Lung (tissue), 12 donors: ENCODE results near the gene CDK5RAP2. TPM values are rescaled to one million over a fixed set of nuclear protein-coding genes. Genes with fewer than 3 reads are reported as not detected.

Experiments used
- ATAC-seq: fragments of 200-7000 bp; cut with Tn5 transposase; one replicate; pipeline ENCODE4 v1.9.1; 2020; ENCODE audit warnings: moderate number of reproducible peaks; ENCODE audit not compliant: insufficient read depth, low FRiP score
- DNase-seq, 3 donors: peaks; one replicate each; pipeline ENCODE4 v3.0.0-alpha.2; 2013 to 2017
- H3K27ac ChIP-seq, 2 donors: one replicate each; pipeline ENCODE4 v1.5.1; 2013; ENCODE audit warnings: mild to moderate bottlenecking in 2 of 2, moderate library complexity in 2 of 2, control low read depth in 1 of 2, inconsistent platforms in 1 of 2, low read depth in 1 of 2, low read length in 1 of 2
- H3K27me3 ChIP-seq, 3 donors: one replicate each; pipeline ENCODE4 v1.5.1; 2013; ENCODE audit warnings: low read length in 2 of 3; ENCODE audit not compliant: control insufficient read depth in 3 of 3, insufficient read depth in 3 of 3
- H3K36me3 ChIP-seq, 4 donors: one replicate each; pipeline ENCODE4 v1.5.1; 2013; ENCODE audit warnings: low read length in 4 of 4, mild to moderate bottlenecking in 1 of 4, moderate library complexity in 1 of 4; ENCODE audit not compliant: control insufficient read depth in 4 of 4, insufficient read depth in 4 of 4
- H3K4me1 ChIP-seq, 5 donors: one replicate each; pipeline ENCODE4 v1.5.1; 2013; ENCODE audit warnings: low read length in 5 of 5, mild to moderate bottlenecking in 2 of 5, moderate library complexity in 1 of 5; ENCODE audit not compliant: control insufficient read depth in 5 of 5, insufficient read depth in 5 of 5
- H3K4me3 ChIP-seq: one replicate; pipeline ENCODE4 v1.5.1; 2013; ENCODE audit warnings: mild to moderate bottlenecking, control low read depth, moderate library complexity
- H3K9ac ChIP-seq, 2 donors: one replicate each; pipeline ENCODE4 v1.5.1; 2013; ENCODE audit warnings: low read length in 2 of 2, control low read depth in 1 of 2; ENCODE audit not compliant: insufficient read depth in 1 of 2
- H3K9me3 ChIP-seq, 4 donors: one replicate each; pipeline ENCODE4 v1.5.1; 2013; ENCODE audit warnings: low read length in 3 of 4, mild to moderate bottlenecking in 1 of 4, moderate library complexity in 1 of 4; ENCODE audit not compliant: control insufficient read depth in 4 of 4, insufficient read depth in 3 of 4
- WGBS, 2 donors: extraction: QIAGEN DNeasy Blood & Tissue Kit; methylation state at CpG; one replicate each; pipeline ENCODE4 v1.1.7; 2013; 5-methylcytosine and 5-hydroxymethylcytosine counted together
- polyA plus RNA-seq, 2 donors: library from polyadenylated mRNA; stranded (reverse); fragments of 200-250 nt; gene quantifications; one replicate each; pipeline ENCODE4 v1.2.1, GENCODE V29; 2013
- total RNA-seq, 2 donors: library from RNA; depleted of rRNA in 1 of 2; stranded (reverse); fragments of >200 nt in 1 of 2; gene quantifications; one replicate each; pipeline ENCODE4 v1.2.1, GENCODE V29; 2014 to 2021
- TF ChIP-seq, protein P1 (sequence below): IDR thresholded peaks from 2 replicates; pipeline ENCODE4 v1.5.1; 2012; ENCODE audit warnings: mild to moderate bottlenecking; ENCODE audit errors: control extremely low read depth, extremely low read depth
- donor health status: control.
- donor health status: control.
- donor health status: Bipolar disorder and iron deficiency.
- donor health status: healthy.
- donor health status: DM: yes; HTN: yes; CAD: no.

The CDK5RAP2 gene
- total and polyA plus RNA-seq, 4 donors, result 25.6 to 65.7 (median 35.9) TPM

DNA sequence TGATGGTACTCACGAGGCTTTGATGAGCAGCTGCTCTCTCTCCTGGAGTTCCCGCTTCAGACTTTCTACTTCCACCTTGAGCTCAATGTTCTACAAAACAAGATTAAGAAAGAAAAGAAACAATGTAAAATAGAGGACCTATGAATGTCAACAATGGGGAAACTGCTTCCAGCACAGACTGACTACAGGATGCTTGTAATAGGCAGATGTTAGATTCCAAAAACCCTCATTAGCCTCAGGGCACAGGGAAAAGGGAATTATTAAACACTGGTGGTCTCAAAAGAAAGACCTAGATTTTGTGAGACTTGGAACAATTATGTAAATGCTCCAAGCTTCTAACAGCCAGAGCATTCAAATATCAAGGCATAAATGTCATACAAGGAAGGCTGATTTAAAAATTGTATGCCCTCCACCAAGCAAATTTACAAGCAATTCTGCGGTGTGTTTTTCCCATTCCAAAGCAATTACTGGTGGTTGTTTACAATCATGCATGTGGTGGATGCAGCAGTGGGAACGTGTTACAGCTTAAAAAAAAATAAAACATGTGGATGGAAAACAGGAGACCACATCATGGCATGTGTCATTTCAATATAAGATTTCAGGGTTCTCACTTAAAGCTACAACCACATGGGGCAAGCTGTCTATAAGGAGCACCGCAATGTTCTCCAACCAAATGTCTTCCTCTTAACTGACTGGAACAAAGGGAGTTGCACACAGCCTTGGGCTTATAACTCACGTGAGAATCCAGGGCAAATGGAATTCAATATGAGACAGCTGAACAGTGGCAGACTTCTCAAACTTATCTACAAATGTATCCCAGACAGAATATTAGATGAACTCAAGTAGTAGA is 34.0 kb downstream of the CDK5RAP2 start:
- H3K9me3 ChIP-seq, result no peaks in the 10 kb centered on the region
- no peaks in the 10 kb centered on the region for H3K4me1 ChIP-seq
- no peaks in the 10 kb centered on the region for H3K27me3 ChIP-seq
- no peak overlapping the region for H3K9ac ChIP-seq
- TF ChIP-seq, protein P1, sequence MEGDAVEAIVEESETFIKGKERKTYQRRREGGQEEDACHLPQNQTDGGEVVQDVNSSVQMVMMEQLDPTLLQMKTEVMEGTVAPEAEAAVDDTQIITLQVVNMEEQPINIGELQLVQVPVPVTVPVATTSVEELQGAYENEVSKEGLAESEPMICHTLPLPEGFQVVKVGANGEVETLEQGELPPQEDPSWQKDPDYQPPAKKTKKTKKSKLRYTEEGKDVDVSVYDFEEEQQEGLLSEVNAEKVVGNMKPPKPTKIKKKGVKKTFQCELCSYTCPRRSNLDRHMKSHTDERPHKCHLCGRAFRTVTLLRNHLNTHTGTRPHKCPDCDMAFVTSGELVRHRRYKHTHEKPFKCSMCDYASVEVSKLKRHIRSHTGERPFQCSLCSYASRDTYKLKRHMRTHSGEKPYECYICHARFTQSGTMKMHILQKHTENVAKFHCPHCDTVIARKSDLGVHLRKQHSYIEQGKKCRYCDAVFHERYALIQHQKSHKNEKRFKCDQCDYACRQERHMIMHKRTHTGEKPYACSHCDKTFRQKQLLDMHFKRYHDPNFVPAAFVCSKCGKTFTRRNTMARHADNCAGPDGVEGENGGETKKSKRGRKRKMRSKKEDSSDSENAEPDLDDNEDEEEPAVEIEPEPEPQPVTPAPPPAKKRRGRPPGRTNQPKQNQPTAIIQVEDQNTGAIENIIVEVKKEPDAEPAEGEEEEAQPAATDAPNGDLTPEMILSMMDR, result no peak
- no peak overlapping the region for H3K4me3 ChIP-seq
- no peak for ATAC-seq
- peaks cover 14 to 36% (median 22%) of the 10 kb centered on the region in 4 donors for H3K36me3 ChIP-seq
- no peak overlapping the region for H3K27ac ChIP-seq
- no peak for DNase-seq
- 92 to 93% methylated on average over 6 of the region's 6 CpGs for WGBS, 2 donors

DNA sequence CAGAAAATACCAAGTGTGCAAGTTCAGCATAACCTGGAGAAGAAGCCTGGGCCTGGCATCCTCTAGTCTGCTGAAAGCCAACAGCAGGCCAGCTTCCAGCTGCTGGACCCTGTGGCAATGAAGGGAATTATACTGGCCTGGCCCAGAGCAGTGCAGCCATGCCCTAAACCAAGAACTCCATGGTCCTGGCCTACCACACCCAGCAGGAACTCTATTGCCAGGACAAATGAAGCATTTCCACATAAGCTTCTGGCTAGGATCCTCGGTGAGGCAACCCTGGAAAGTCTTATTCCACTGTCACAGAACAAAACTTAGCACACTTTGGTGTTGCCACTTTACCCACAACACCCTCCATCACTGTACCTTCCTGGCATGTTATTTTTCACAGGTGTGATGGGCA is 35.5 kb downstream of the CDK5RAP2 start:
- Histone ChIP-seq H3K36me3 (peaks cover 15 to 34% (median 21%) of the 10 kb centered on the region in 4 donors), H3K27me3 (no peaks in the 10 kb centered on the region), H3K4me3 (no peak overlapping the region), H3K27ac (no peak overlapping the region), H3K4me1 (no peaks in the 10 kb centered on the region), H3K9me3 (no peaks in the 10 kb centered on the region), H3K9ac (no peak overlapping the region)
- TF ChIP-seq, protein P1, result no peak
- DNase-seq, result no peak
- ATAC-seq, result no peak
- WGBS, 2 donors, result 92 to 100% methylated on average over 1 of the region's 1 CpG

DNA sequence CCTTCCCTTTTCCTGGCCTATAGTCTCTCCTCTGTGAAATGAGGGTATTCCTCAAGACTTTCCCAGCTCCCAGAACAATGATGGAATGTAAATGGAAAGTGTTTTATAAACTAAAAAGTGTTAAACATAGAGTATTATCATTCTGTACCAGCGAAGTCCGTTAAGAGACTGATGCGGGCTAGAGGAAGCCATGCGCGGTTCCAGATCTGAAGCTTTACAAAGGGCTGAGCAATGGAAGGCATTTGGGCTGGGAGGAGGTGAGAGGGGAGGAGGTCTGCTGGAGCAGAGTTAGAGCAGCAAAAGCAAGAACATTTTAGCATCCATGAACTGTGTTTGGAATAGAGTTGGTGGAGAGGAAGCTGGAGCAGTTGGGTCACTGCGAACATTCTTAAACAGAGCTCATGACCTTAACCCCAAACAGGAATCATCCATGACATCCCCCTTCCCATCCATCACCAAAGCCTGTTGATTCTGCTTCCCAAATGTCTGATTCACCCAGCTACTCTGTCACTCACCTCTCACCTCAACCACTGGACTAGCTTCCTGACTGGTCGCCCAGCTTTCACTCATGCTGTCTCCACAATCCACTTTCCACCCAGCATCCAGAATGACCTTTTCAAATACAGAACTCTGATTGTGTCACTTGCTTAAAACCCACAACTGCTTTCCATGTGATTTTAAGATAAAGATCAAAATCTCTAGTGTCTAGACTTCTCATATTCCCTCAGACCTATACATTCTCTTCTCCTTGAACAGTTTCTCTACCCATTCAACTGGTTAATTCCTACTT is 37.1 kb downstream of the CDK5RAP2 start:
- Histone ChIP-seq H3K9ac (no peak overlapping the region), H3K27ac (peak overlapping the region in 1 of 2 donors; percentile 18), H3K27me3 (no peaks in the 10 kb centered on the region), H3K36me3 (peaks cover 15 to 33% (median 26%) of the 10 kb centered on the region in 4 donors), H3K4me3 (no peak overlapping the region), H3K4me1 (no peaks in the 10 kb centered on the region), H3K9me3 (no peaks in the 10 kb centered on the region)
- TF ChIP-seq, protein P1, result no peak
- DNase-seq, result no peak
- ATAC-seq, result no peak
- WGBS, 2 donors, result 81 to 85% methylated on average over 7 of the region's 7 CpGs
